ENCODE data around the gene SDCCAG8. TPM values are rescaled to one million over a fixed set of nuclear protein-coding genes. Genes with fewer than 3 reads are reported as not detected.

Gene SDCCAG8
- total RNA-seq, 1 experiment from 2014 or later: 10.0 TPM

GRCh38 chr1:243396876-243397275, 141.0 kb downstream of the SDCCAG8 start:
- no peak for TF ChIP-seq CTCF (conservative IDR thresholded peaks at IDR 0.05)

More at GRCh38 chr1:243396876-243397275, 141.0 kb downstream of the SDCCAG8 start:
- no peak overlapping the region for H2BK15ac ChIP-seq (ENCODE audit: low read depth, low read length)
- H3T11ph ChIP-seq (ENCODE audit: low read length): no peak overlapping the region
- no peaks in the 10 kb centered on the region for H3K23me2 ChIP-seq (ENCODE audit: insufficient read length, low read depth, low read length, poor library complexity, severe bottlenecking)
- DNase-seq: no peak
- H2AK5ac ChIP-seq (ENCODE audit: insufficient read length, low read length): no peak overlapping the region
- no CpG with 5 or more reads among the region's 5 CpGs for WGBS (ENCODE audit: extremely low coverage, insufficient read length, low lambda C conversion rate)
- H4K8ac ChIP-seq (replicated peaks; ENCODE audit: insufficient read length, low read depth, low read length): no peak overlapping the region
- no peaks in the 10 kb centered on the region for H3K79me1 ChIP-seq (ENCODE audit: insufficient read depth, low read depth, low read length, poor library complexity, severe bottlenecking)
- no peak overlapping the region for H3K23ac ChIP-seq (ENCODE audit: insufficient read length, low read depth, low read length)
- no peaks in the 10 kb centered on the region for H3K27me3 ChIP-seq (ENCODE audit: insufficient read depth, low read length)
- H4K20me1 ChIP-seq (ENCODE audit: control insufficient read depth, insufficient read depth, insufficient read length): no peaks in the 10 kb centered on the region
- no peak overlapping the region for H3K4me3 Mint-ChIP-seq
- H4K91ac ChIP-seq (ENCODE audit: insufficient read length, low read depth, low read length): no peak overlapping the region
- H3K4ac ChIP-seq (ENCODE audit: low read depth, low read length): no peak overlapping the region
- no peak overlapping the region for H3K9ac ChIP-seq (ENCODE audit: extremely low read depth, insufficient read length, low read length)
- no peak overlapping the region for H2BK20ac ChIP-seq (ENCODE audit: low read depth, low read length, poor library complexity, severe bottlenecking)
- no peak overlapping the region for H2AFZ ChIP-seq (ENCODE audit: low read length)
- H3K4me1 ChIP-seq (ENCODE audit: insufficient read depth, low read length): no peaks in the 10 kb centered on the region; the same call in 1 of the 2 replicates
- H3K9me3 Mint-ChIP-seq: no peaks in the 10 kb centered on the region
- H3K4me2 ChIP-seq (ENCODE audit: insufficient read depth, insufficient read length, low read length): no peak overlapping the region
- H2BK5ac ChIP-seq (ENCODE audit: insufficient read length, low read length): no peak overlapping the region
- H3K9me3 ChIP-seq (ENCODE audit: control insufficient read depth, low read depth, low read length): no peaks in the 10 kb centered on the region
- no peaks in the 10 kb centered on the region for H3K27me3 Mint-ChIP-seq (ENCODE audit: low read depth)
- H2BK12ac ChIP-seq (ENCODE audit: insufficient read length, low read depth, low read length): no peak overlapping the region
- H3K14ac ChIP-seq (ENCODE audit: insufficient read depth, low read length): no peak overlapping the region
- no peaks in the 10 kb centered on the region for H3K36me3 Mint-ChIP-seq (ENCODE audit: insufficient read depth in 1 of 3, low read depth in 3 of 3)
- no peaks in the 10 kb centered on the region for H3K79me2 ChIP-seq (ENCODE audit: insufficient read depth, low read length)
- no peak overlapping the region for H4K5ac ChIP-seq (ENCODE audit: insufficient read length, low read depth, low read length)
- peaks cover 5 to 7% of the 10 kb centered on the region in 2 experiments for H3K4me1 Mint-ChIP-seq
- H3K18ac ChIP-seq (ENCODE audit: insufficient read length, low read depth, low read length): no peak overlapping the region
- no peak overlapping the region for H3K56ac ChIP-seq (ENCODE audit: insufficient read length, low read depth, low read length)
- H3K27ac Mint-ChIP-seq: no peak overlapping the region
- H2BK120ac ChIP-seq (ENCODE audit: low read depth, low read length, poor library complexity, severe bottlenecking): no peak overlapping the region
- no peak overlapping the region for H3K27ac ChIP-seq (ENCODE audit: insufficient read length, low read depth, low read length)
